DND-41 (cell line): ENCODE results near the gene ZNF564.
"Not testable (repeated sequence)": the region's sequence is repeated elsewhere in the genome, so short reads cannot be mapped to it uniquely, and the experiment has no call there.

ENCODE experiments used
- ATAC-seq: fragments of 200-7000 bp; cut with Tn5 transposase; 3 replicates; pipeline ENCODE4 v1.9.1; 2021; ENCODE audit warnings: low read depth; ENCODE audit not compliant: insufficient read depth
- DNase-seq: peaks from one replicate; pipeline ENCODE4 v3.0.0-alpha.2; 2020
- H2AFZ ChIP-seq: 2 replicates; pipeline ENCODE4 v1.6.0; 2012; ENCODE audit warnings: low read depth, low read length
- H3K27ac ChIP-seq: 2 replicates; pipeline ENCODE4 v1.5.1; 2012; ENCODE audit warnings: low read length, inconsistent platforms
- H3K27me3 ChIP-seq: fragments of 200-600 bp; sonication (generic); 2 replicates; pipeline ENCODE4 v1.6.0; 2012; ENCODE audit warnings: low read length, mild to moderate bottlenecking, inconsistent platforms; ENCODE audit not compliant: insufficient read depth, poor library complexity
- H3K36me3 ChIP-seq: 2 replicates; pipeline ENCODE4 v1.5.1; 2012; ENCODE audit warnings: low read length, inconsistent platforms; ENCODE audit not compliant: insufficient read depth
- H3K4me1 ChIP-seq: 2 replicates; pipeline ENCODE4 v1.5.1; 2012; ENCODE audit warnings: mild to moderate bottlenecking, low read length; ENCODE audit not compliant: insufficient read depth
- H3K4me2 ChIP-seq: 2 replicates; pipeline ENCODE4 v1.6.0; 2012; ENCODE audit warnings: mild to moderate bottlenecking, moderate library complexity, low read length, inconsistent platforms; ENCODE audit not compliant: insufficient read depth
- H3K4me3 ChIP-seq, 2 experiments: fragments of 200-600 bp in 1 of 2; shearing (Covaris generic) in 1 of 2; 2 replicates each; pipeline ENCODE4 v1.5.1; 2012 to 2016; ENCODE audit warnings: inconsistent platforms in 2 of 2, low read length in 2 of 2, mild to moderate bottlenecking in 2 of 2, low read depth in 1 of 2, moderate library complexity in 1 of 2
- H3K79me2 ChIP-seq: 2 replicates; pipeline ENCODE4 v1.6.0; 2012; ENCODE audit warnings: low read length, inconsistent platforms; ENCODE audit not compliant: insufficient read depth
- H3K9ac ChIP-seq: 2 replicates; pipeline ENCODE4 v1.6.0; 2012; ENCODE audit warnings: low read depth, mild to moderate bottlenecking, inconsistent platforms, low read length, moderate library complexity
- H3K9me3 ChIP-seq: 2 replicates; pipeline ENCODE4 v1.5.1; 2012; ENCODE audit warnings: low read length, moderate library complexity, mild to moderate bottlenecking, inconsistent platforms; ENCODE audit not compliant: insufficient read depth, severe bottlenecking
- H4K20me1 ChIP-seq: 2 replicates; pipeline ENCODE4 v1.6.0; 2012; ENCODE audit warnings: low read length; ENCODE audit not compliant: insufficient read depth
- CTCF ChIP-seq: IDR thresholded peaks from 2 replicates; pipeline ENCODE4 v1.5.1; 2012; ENCODE audit warnings: borderline replicate concordance, low read length, moderate library complexity, mild to moderate bottlenecking; ENCODE audit not compliant: poor library complexity, severe bottlenecking; ENCODE audit errors: extremely low read depth
- EZH2 ChIP-seq: IDR thresholded peaks from 3 replicates; pipeline ENCODE4 v1.6.1; 2012; ENCODE audit warnings: borderline replicate concordance, low read depth, mild to moderate bottlenecking, moderate library complexity, low read length, inconsistent platforms; ENCODE audit not compliant: severe bottlenecking

Gene ZNF564

GRCh38 chr19:12574036-12574435, 22.8 kb upstream of the ZNF564 start:
- Histone ChIP-seq H4K20me1 (no peaks in the 10 kb centered on the region), H3K4me1 (no peaks in the 10 kb centered on the region), H3K36me3 (peaks cover 15% of the 10 kb centered on the region), H3K27ac (no peak overlapping the region), H3K4me2 (no peak overlapping the region), H3K4me3 (no peak overlapping the region), H3K9ac (no peak overlapping the region), H3K9me3 (no peaks in the 10 kb centered on the region), H2AFZ (no peak overlapping the region), H3K27me3 (no peaks in the 10 kb centered on the region), H3K79me2 (no peaks in the 10 kb centered on the region)
- TF ChIP-seq EZH2 (no peak), CTCF (no peak)
- DNase-seq: no peak
- ATAC-seq: no peak

- Histone ChIP-seq H3K9ac (no peak overlapping the region), H3K27ac (no peak overlapping the region), H3K79me2 (no peaks in the 10 kb centered on the region), H4K20me1 (no peaks in the 10 kb centered on the region), H3K4me3 (no peak overlapping the region), H3K4me2 (no peak overlapping the region), H2AFZ (no peak overlapping the region), H3K36me3 (no peaks in the 10 kb centered on the region), H3K9me3 (no peaks in the 10 kb centered on the region), H3K27me3 (no peaks in the 10 kb centered on the region), H3K4me1 (peaks cover 8% of the 10 kb centered on the region)
- no peak for DNase-seq
- TF ChIP-seq CTCF: no peak
- no peak for TF ChIP-seq EZH2
- no peak for ATAC-seq
Measured at GRCh38 chr19:12567951-12568350, 16.7 kb upstream of the ZNF564 start.

- not testable (repeated sequence) for H3K79me2 ChIP-seq, H4K20me1 ChIP-seq, ATAC-seq, H3K4me2 ChIP-seq, H2AFZ ChIP-seq, H3K36me3 ChIP-seq, H3K27ac ChIP-seq, DNase-seq, H3K4me3 ChIP-seq, H3K4me1 ChIP-seq, H3K27me3 ChIP-seq, H3K9me3 ChIP-seq, H3K9ac ChIP-seq
Measured at GRCh38 chr19:12566380-12566779, 15.1 kb upstream of the ZNF564 start.

GRCh38 chr19:12564016-12564664, 12.9 kb upstream of the ZNF564 start:
- no peaks in the 10 kb centered on the region for H3K27me3 ChIP-seq
- ATAC-seq (peak; percentile 93), DNase-seq (peak; percentile 90)
- H4K20me1 ChIP-seq: no peaks in the 10 kb centered on the region
- no peak overlapping the region for H3K27ac ChIP-seq
- H3K4me2 ChIP-seq: peak overlapping the region; percentile 6; the same call in 1 of the 2 replicates
- H3K36me3 ChIP-seq: no peaks in the 10 kb centered on the region
- TF ChIP-seq CTCF (peak; percentile 100), EZH2 (no peak)
- H2AFZ ChIP-seq: peak overlapping the region; percentile 63
- no peak overlapping the region for H3K9ac ChIP-seq
- H3K4me1 ChIP-seq: peaks cover 8% of the 10 kb centered on the region
- no peak overlapping the region for H3K4me3 ChIP-seq
- no peaks in the 10 kb centered on the region for H3K9me3 ChIP-seq
- H3K79me2 ChIP-seq: no peaks in the 10 kb centered on the region
